ENCODE data around the gene MTUS2.
"Not testable (repeated sequence)": the region's sequence is repeated elsewhere in the genome, so short reads cannot be mapped to it uniquely, and the experiment has no call there.

The MTUS2 gene

DNA sequence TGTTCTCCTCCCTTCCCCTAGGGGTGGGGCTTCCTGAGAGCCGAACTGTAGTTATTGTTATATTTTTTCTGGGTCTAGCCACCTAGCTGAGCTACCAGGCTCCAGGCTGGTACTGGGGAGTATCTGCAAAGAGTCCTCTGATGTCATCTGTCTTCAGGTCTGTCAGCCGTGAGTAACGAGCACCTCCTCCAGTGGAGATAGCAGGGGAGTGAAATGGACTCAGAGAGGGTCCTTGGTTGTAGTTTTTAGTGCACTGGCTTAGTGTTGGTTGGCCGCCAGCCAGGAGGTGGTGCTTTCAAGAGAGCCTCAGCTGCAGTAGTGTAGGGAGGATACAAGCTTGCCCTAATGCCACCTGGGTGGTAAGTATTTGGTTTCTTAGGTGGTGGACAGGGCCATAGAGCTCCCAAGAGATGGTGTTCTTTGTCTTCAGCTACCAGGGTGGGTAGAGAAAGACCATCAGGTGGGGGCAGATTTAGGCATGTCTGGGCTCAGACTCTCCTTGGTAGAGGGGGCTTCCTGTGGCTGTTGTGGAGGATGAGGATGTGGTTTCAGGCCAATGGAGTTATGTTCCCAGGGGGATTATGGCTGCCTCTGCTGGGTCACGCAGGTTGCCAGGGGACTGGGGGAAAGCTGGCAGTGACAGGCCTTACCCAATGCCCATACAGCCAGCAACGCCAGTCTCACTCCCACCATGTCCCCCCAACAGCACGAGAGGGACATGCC is 525.9 kb downstream of the MTUS2 start:
- not testable (repeated sequence) for DNase-seq

DNA sequence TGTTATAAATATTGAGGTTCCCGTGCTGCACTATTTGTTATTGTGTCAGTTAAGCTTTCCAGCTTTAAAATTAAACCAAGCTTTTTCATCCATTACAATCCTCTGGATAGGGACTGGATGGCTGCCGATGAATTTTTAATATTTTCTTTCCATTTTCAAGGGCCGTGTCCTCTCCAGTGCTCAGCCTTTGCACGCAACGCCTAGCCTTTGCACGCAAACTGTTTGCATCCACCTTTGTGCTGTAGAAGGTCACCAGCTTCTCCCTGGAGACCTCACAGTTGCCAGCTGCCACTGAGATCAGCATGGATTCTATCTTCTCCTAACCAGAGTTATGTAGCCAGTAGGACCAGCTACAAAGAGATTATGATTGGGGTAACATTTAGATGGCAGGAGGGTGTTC is 534.9 kb downstream of the MTUS2 start:
- DNase-seq: no peak

DNA sequence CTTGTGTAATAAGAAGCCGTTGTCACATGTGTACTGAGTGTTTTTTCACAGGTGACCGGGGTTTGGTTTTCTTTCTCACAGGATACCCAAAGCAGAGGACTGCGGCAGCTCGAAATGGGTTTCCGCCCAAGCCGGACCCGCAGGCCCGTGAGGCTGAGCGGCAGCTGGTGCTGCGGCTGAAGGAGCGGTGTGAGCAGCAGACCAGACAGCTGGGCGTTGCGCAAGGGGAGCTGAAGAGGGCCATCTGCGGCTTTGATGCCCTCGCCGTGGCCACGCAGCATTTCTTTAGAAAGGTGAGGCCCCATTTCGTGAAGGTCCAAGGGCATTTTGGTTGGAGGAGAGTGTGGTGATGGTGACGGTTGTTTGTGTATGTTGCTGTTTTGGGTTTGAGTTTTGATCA is 539.0 kb downstream of the MTUS2 start:
- DNase-seq: no peak

DNA sequence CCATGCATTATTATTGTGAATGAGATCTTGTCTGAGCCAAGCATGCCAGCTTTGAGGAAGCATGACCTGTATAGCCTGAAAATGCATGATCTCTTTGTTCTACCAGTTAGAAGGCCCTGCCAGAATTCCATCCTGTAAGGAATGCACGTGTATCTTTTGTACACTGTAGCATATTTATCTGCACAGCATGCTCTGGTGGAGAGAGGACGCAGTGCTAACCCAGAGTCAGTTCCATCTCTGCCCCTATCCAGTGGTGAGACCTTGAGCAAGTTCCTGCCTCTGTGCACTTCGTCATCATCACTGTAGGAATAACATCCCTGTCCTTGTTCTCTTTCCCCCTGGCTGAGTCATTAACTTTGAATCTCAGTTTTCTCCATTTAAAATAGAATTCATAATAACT is 541.6 kb downstream of the MTUS2 start:
- DNase-seq: no peak

DNA sequence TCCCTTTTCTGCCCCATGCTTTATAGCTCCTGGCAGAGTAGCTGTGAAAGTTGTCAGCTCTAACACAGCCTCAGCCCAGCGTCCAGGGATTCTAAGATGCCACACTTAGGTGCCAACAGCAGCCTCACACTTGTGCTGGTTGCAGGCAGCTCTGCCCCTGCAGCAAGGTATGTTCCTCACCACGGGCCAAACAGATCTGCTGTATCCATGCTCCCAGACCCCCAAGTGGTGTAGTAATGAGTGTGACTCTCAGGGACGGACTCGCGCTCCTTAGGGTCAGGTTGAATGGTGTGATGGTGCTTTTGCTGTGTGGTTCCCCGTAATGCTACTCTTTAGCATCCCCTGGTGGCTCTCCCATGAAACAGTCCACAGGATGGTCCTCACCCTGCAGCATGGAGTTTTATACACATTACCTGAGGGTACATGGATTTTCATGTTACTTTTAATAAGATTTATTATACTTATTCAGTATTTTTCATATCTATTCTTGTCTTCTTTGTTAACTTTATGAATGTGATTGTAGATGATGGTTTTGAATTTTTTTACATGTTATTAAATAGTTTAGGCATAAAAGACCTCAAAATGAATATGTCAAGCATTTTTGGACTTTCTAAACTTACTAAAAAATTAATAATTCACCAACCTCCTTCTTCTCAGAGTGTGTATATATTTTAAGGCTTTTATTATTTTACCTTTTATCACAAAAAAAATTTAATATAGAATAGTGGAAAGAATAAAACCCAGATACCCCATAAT is 542.9 kb downstream of the MTUS2 start:
- DNase-seq: peak; percentile 10 to 34

DNA sequence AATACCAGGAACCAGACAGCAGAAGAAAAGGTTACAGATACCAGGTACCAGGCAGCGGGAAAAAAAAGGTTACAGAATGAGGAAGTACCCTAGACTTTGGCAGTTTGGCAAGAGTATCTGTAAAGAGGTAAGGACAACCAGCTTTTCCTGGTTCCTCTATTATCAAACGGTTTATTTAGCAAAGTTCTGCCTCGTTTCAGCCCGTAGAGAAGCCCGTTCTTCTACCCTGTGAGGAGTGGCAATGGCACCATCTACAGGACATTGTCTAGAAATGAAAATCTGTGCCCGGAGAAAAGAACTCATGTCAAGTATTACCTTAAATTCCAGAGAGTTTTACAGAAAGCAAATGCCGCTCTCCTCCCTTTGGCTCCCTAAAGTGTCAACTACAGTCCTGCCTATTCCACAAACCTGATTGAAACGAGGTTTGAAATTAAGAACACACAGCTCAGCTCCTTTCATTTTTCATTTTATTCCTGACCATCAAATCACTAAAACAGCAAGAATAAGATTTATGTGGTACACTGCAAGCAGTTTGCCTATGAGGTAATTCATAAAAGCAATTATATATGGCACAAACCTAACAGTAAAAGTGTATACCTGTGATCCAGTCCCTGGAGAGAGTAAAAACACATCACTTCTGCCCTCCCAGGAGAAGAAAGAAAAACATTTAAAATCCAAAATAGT is 549.1 kb downstream of the MTUS2 start:
- peak; percentile 3 for DNase-seq

DNA sequence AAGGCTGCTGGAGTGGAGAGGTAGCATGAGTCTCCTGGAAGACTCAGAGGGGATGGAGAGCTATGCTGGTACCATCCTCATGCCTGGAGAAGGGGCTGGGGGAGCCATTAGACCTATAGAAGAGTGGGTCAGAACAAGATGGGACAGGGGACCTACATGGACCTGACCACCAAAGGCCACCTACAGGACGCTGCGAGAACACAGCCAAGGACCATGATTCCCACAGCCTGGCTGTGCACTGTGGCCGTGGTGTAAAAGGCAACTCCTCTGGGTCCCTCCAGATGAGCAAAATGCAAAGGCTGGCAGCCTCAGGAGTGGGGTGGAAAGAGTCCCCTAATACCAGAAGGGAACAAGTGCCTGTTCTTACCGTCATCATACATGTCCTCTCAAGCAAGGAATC is 559.1 kb downstream of the MTUS2 start:
- no peak for DNase-seq

DNA sequence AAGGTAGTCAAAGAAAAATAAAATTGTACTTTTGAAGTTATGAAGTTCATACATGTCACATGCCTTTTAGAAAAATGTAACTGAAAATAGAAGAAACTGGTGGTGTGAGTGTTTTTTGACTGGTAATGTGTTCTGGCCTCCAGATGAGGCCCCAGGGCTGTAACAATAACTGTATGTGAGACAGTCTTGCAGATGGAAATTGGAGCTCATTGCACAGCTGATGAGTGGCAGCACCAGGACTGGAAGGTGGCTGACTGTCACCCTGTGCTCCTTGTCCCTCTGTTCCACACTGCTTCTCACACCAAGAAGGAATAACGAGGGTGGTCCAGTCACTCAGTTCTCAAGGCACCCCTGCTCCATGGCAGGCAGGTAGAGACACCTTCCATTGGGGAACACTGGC is 559.7 kb downstream of the MTUS2 start:
- no peak for DNase-seq

DNA sequence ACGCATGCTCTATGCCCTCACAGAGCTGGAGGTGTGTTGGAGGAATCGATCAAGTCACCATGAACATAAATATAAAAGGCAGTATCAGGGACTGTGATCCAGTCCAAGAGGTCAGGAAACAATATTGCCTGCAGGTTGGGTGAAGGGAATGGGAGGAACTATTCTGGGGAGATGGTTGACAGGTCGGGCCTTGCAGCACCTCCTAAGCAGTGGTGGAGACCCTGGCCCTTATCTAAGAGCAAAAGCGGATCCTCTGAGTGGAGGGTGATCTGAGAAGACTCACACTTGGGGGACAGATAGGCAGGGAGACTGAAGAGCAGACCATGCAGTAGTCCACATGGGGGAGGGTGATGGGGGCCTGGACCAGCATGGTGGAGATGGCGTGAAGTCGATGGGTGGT is 561.9 kb downstream of the MTUS2 start:
- DNase-seq: no peak

DNA sequence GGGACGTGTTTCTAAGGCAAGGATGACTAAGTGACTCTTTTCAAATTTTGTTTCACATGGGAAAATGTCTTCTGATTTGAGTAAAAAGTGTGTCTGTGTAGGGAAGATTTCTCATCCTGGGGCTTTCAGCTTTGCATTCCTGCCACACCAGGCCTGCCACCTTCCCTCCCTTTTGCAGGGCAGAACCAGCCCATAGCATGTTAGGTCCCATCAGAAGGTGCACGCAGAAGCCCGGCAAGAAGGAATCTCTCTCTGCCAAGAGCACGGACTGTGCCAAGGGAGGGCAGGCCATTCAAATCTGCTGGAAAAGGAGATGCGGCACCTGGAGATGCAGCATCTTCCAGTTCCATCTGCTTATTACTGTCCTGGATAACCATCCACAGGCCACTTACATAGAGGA is 563.3 kb downstream of the MTUS2 start:
- no peak for DNase-seq

DNA sequence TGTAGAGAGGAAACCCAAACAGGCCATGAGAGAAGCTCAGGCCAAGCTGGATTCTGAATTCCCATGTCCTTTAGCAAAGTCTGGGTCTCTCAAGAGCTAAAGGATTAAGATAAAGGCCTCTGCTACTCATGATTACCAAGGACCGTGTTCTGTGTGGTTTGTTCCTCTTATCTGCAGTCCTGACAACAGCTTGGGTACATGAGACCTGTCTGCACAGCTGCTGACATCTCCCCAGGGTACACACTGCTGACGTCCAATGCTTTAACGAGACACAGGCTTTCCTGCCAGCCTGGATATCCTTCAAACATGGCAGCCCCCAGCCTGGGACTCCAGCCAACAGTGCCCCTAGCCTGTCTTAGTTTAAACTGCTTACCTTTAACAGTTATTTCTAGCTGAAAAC is 564.3 kb downstream of the MTUS2 start:
- no peak for DNase-seq

DNA sequence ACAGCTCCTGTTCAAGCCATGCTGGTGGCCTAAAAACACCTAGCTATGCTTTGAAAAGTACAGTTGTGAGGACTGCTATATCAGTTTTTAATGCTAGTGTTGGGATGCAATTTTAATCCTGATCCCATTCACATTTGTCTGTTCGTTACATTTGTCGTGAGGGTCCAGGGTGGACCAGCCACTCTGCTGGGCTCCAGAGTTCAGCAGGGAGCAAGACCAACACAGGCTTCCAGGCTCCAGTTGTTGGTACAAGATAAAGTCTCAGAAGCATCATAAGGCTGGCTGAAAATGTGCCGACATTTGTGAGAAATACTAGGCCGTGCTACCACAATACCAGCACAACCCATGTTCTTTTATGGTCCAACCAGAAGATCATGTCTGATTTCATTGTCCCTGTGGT is 564.7 kb downstream of the MTUS2 start:
- DNase-seq: no peak

DNA sequence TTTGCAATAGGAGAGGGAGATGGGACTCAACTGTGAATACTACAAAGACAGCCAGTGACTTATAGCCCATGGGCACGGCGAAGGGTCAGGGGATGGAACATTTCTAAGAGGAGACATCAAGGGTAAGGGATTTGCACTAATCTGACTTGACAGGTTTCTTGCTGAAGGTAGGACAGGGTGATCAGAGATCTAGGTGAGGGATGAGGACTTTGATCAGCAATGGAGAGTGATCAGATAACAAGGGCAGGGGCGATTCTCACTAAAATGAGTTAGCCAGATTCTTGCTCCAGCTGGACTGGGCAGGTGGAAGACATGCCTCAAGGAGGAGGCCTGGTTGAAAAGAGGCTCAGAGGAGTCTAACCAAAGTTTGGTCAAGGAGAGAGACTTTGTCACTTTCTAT is 566.1 kb downstream of the MTUS2 start:
- DNase-seq: no peak

DNA sequence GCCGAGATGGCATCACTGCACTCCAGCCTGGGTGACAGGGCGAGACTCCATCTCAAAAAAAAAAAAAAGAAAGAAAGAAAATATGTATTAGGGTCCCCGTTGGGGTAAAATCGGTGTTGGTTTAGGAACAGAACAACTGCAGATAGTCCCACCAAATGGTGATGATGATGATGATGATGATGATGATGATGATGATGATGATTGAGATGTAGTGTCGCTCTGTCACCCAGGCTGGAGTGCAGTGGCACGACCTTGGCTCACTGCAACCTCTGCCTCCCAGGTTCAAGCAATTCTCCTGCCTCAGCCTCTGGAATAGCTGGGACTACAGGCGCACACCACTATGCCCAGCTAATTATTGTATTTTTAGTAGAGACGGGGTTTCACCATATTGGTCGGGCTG is 570.5 kb downstream of the MTUS2 start:
- not testable (repeated sequence) for DNase-seq

DNA sequence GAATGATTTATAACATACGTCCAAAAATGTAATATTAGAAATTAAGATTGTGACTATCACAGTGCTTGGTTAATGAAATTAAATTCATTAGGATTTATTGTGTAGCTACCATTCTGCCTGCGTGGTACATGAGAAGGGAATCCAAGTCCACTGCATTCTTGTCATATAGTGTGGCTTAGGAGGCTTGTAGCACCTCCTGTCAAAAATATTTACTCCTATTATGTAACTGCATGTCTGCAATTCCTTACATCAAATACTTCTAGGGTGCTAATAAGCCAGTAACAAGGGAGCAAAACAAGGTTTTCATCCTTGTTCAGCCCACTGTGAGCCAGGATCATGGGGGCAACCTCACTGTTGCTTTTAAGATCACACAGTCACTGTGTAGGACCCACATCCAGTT is 576.3 kb downstream of the MTUS2 start:
- DNase-seq: no peak

DNA sequence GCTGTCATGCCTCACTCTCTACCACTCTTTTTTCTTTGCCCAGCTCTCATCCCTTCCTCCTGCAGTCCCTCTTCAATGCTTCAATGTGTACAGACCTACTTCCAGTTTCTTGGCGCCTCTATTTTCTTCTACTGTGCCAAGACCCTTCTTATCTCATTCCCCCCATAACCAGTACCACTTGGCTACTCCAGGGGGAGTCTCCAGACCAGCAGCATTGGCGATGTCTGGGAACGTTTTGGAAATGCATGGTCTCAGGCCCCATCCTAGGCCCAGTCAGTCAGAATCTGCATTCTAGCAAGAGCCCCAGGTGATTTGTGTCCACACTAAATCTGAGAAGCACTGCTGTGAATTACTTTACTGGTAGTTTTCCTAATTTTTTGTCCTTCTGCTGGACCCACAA is 577.1 kb downstream of the MTUS2 start:
- no peak for DNase-seq

DNA sequence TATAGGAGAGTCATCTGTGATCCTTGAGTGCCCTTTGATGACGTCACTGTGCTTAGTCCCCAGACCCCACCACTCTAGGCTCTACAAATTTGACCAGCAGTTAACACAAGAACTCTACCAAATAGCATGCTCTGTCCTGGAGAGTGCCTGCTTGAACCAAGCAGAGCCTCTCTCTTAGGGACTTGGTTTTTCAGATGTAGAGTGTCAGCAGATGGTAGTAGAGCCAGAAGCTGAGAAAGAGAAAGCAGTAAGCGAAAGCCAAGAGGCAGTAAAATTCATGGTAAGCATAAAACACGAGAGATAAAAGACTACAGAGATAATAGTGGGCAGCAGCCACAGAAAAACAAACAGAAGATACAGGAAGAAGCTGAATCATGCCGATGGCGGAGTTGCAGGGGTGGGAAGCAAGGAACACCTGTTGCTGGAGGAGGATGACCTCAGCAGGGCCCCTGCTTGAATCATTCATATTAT is 582.1 kb downstream of the MTUS2 start:
- DNase-seq: no peak

DNA sequence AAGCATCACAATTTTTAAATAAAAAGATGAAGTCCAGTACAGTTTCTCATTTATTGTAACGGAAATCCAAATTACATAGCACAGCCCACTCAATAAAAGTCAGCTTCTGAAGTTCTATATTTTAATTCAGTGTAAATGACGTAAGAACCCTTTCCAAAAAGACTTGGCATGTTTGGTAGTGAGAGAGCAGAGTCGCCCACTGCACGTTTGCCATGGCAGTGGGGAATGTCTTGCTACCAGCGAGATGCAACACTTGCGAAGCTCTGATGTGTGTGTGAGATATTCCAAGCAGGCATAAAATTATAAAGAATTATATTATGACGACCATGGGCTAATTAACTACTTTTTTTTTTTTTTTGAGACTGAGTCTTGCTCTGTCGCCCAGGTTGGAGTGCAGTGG is 585.3 kb downstream of the MTUS2 start:
- DNase-seq: no peak

DNA sequence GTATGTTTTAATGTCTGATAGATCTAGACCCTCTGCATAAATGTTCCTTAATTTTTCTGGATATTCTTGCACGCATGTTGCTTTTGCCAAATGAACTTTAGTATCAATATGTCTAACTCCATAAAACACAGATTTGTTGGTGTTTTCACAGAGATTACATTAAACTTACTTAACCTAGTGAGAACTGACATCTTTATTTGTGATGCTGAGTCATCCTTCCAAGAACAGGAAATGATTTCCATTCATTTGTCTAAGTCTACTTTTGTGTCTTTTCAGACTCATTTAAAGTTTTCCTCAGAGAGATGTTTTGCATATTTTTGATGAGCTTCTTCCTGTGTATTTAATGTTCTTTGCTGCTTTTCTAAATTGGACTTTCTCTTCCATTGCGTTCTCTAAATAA is 591.3 kb downstream of the MTUS2 start:
- DNase-seq: no peak

DNA sequence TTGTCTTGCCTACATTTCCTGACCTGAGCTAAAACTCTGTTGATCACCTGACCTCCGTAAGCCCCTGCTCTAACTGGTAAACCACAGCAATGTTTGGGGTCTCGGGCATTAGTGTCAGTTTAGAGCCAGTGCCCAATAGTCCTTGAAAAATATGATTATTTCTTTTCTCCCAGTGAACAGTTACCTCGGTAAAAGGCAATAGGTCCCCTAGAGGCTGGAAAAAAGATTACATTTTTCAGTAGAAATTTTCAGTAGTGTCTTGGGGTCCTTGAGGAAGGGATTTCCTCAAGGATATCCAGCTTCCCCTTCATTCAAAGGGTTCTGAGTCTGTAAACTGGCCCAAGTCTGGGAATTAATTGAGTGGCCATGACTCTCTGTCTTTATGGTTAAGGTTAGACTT is 597.9 kb downstream of the MTUS2 start:
- no peak for DNase-seq

DNA sequence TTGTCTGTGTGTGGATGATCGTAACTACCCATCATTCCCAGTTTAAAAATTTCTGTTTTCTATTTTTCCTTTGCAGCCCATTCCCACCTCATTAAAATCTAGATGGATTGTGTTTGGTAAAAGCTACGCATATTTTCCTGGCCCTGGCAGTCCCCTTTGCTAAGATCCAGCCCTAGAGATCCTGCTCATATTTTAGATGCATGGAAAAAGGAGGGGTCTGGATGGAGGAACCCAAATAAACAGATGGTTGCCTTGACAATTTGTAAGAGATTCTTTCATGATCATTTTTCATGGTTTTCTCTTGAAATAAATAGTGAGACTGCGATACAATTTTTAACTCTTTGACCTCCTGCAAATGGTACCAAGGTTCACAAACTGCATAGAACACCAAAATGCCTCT is 601.0 kb downstream of the MTUS2 start:
- DNase-seq: no peak

DNA sequence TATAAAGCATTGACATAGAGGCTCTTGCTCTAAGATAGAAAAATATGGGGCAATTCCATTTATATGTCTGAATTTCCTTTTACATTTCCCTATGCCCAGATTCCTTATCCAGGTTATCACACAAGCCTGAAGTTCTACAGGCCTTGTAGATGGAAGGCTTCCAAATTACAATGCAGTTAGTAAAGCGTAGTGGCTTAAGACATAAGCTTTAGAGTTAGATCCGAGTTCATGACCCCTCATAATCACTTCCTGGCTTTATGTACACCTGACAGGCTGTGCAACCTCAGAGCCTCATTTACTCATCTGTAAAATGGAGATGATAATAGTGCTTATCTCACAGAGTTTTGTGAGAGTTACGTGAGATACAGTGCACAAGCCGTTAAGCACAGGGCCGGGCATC is 601.9 kb downstream of the MTUS2 start:
- no peak for DNase-seq

DNA sequence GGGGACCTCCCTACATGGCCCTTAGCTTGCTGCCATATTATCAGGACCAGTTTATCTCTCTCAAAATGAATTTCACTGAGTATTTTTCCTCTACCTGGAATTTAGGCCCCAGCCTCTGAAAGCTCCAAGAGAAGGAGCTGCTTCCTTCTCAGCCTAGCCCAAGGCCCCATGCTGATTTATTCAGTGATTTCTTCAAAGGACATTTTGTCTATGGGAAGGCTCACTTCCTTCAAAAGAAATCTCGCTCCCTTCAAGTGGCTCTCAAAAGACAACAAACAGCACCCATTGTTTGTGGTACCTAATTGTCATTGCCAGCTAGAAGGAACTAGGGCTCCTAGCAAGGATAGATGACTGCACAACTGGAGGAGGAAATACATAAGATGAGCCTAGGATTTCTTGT is 602.9 kb downstream of the MTUS2 start:
- no peak for DNase-seq

DNA sequence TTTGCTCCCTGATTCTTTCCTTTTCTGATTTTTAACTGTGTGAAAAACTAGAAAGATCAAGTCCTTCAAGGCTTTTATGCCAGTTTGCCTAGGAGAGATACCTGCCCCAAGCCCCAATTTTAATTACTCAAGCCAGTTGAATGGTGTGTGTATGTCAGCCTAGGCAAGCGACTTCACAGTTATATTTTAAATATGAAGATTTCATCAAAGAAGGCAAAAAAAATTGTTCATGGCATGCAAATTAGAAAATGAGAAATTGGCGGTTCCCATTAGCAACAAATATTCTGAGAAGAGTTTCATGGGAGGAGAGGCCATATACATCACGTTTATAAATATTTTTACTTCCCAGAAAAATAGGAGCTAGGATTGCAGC is 607.8 kb downstream of the MTUS2 start:
- DNase-seq: no peak
